HG03354 (cell line): ENCODE measurements around the gene SMAP1.

ENCODE experiments used
- ATAC-seq: cut with Tn5 transposase; IDR thresholded peaks from one replicate; pipeline ENCODE4 v1.9.1; 2021; ENCODE audit warnings: mild to moderate bottlenecking; ENCODE audit not compliant: unreplicated experiment, poor library complexity, severe bottlenecking

SMAP1 gene

GRCh38 chr6:70667711-70668498, at the start of gene SMAP1:
SMAP1 (plus strand) TSS chr6:70667883; CDS start chr6:70668024, 141 bp downstream.
- ATAC-seq: peak; percentile 89

- no peak for ATAC-seq
These were observed 46.9 kb upstream of the SMAP1 start for GRCh38 chr6:70620746-70621145.

GRCh38 chr6:70622461-70622860, 45.2 kb upstream of the SMAP1 start:
- ATAC-seq: no peak

GRCh38 chr6:70625436-70625835, 42.2 kb upstream of the SMAP1 start:
- no peak for ATAC-seq

- no peak for ATAC-seq
These were observed 40.0 kb upstream of the SMAP1 start for GRCh38 chr6:70627500-70628254.

- ATAC-seq: no peak
These were observed 37.8 kb upstream of the SMAP1 start for GRCh38 chr6:70629929-70630328.

GRCh38 chr6:70633870-70634269, 33.8 kb upstream of the SMAP1 start:
- no peak for ATAC-seq

- no peak for ATAC-seq
These were observed 31.1 kb upstream of the SMAP1 start for GRCh38 chr6:70636596-70636995.

GRCh38 chr6:70638468-70638867, 29.2 kb upstream of the SMAP1 start:
- ATAC-seq: no peak

- ATAC-seq: no peak
These were observed 16.3 kb upstream of the SMAP1 start for GRCh38 chr6:70651326-70651905.

- ATAC-seq: no peak
These were observed 15.5 kb upstream of the SMAP1 start for GRCh38 chr6:70652216-70652615.

GRCh38 chr6:70657706-70658105, 10.0 kb upstream of the SMAP1 start:
- ATAC-seq: no peak

- ATAC-seq: no peak
These were observed 3.7 kb upstream of the SMAP1 start for GRCh38 chr6:70663881-70664466.

GRCh38 chr6:70666706-70667105, 977 bp upstream of the SMAP1 start:
- no peak for ATAC-seq

- no peak for ATAC-seq
These were observed 400 bp upstream of the SMAP1 start for GRCh38 chr6:70667256-70667710.

- no peak for ATAC-seq
These were observed 773 bp downstream of the SMAP1 start for GRCh38 chr6:70668499-70668812.

- peak; percentile 10 for ATAC-seq
These were observed 1.4 kb downstream of the SMAP1 start for GRCh38 chr6:70669133-70669532.

GRCh38 chr6:70672549-70672948, 4.9 kb downstream of the SMAP1 start:
- ATAC-seq: no peak

- ATAC-seq: no peak
These were observed 5.4 kb downstream of the SMAP1 start for GRCh38 chr6:70673054-70673453.

GRCh38 chr6:70673601-70674000, 5.9 kb downstream of the SMAP1 start:
- no peak for ATAC-seq
